ENCODE results near the gene METAP2. TPM values are rescaled to one million over a fixed set of nuclear protein-coding genes. Genes with fewer than 3 reads are reported as not detected.

Gene METAP2
- total RNA-seq, 1 experiment from 2014 or later: 127 TPM

- intact Hi-C loops (cut with micrococcal nuclease): no loop called here
- Histone ChIP-seq H3K27me3 (ENCODE audit: insufficient read depth, low read length) (no peaks in the 10 kb centered on the region), H3K4me1 (ENCODE audit: control insufficient read depth in 1 of 2, insufficient read depth in 2 of 2, low read length in 2 of 2) (no peaks in the 10 kb centered on the region), H3K36me3 (ENCODE audit: control insufficient read depth in 1 of 2, insufficient read depth in 2 of 2, low read length in 2 of 2) (no peaks in the 10 kb centered on the region), H3K9me3 (ENCODE audit: control insufficient read depth in 1 of 2, insufficient read depth in 1 of 2, low read depth in 1 of 2, low read length in 2 of 2) (no peaks in the 10 kb centered on the region), H4K20me1 (ENCODE audit: insufficient read depth) (no peaks in the 10 kb centered on the region), H3K4me3 (replicated peaks in 1 of 2; ENCODE audit: low read depth in 1 of 2, low read length in 2 of 2) (no peak overlapping the region), H3K9me2 (ENCODE audit: insufficient read depth) (no peaks in the 10 kb centered on the region), H3K9ac (ENCODE audit: low read length) (no peak overlapping the region), H3K27ac (ENCODE audit: low read depth, low read length) (no peak overlapping the region), H3K4me2 (ENCODE audit: low read length) (no peak overlapping the region), H2AFZ (ENCODE audit: low read depth, low read length, poor library complexity, severe bottlenecking) (no peak overlapping the region), H3K79me2 (ENCODE audit: insufficient read depth, low read length) (no peaks in the 10 kb centered on the region)
- BruUV-seq (replicated peaks): no TSS peak
- DNase-seq (ENCODE audit: low read depth, low spot score): no peak
- no peak for TF ChIP-seq TCF7L2 (IDR thresholded peaks at IDR 0.05; ENCODE audit: borderline replicate concordance, extremely low read depth, insufficient read depth, insufficient read length)
- no peak for TF ChIP-seq ZNF274 (IDR thresholded peaks at IDR 0.05; ENCODE audit: low read depth, low read length)
- no peak for TF ChIP-seq MAX (IDR thresholded peaks at IDR 0.05)
- TF ChIP-seq JUND (IDR thresholded peaks at IDR 0.05): no peak
- TF ChIP-seq EZH2 (IDR thresholded peaks at IDR 0.05): no peak
- TF ChIP-seq, protein P1, sequence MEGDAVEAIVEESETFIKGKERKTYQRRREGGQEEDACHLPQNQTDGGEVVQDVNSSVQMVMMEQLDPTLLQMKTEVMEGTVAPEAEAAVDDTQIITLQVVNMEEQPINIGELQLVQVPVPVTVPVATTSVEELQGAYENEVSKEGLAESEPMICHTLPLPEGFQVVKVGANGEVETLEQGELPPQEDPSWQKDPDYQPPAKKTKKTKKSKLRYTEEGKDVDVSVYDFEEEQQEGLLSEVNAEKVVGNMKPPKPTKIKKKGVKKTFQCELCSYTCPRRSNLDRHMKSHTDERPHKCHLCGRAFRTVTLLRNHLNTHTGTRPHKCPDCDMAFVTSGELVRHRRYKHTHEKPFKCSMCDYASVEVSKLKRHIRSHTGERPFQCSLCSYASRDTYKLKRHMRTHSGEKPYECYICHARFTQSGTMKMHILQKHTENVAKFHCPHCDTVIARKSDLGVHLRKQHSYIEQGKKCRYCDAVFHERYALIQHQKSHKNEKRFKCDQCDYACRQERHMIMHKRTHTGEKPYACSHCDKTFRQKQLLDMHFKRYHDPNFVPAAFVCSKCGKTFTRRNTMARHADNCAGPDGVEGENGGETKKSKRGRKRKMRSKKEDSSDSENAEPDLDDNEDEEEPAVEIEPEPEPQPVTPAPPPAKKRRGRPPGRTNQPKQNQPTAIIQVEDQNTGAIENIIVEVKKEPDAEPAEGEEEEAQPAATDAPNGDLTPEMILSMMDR (IDR thresholded peaks at IDR 0.05 in 2 of 3, conservative IDR thresholded peaks at IDR 0.05 in 1 of 3; ENCODE audit: borderline replicate concordance in 1 of 3, insufficient read depth in 1 of 3, low read depth in 2 of 3, low read length in 2 of 3): no peak
- TF ChIP-seq CEBPB (IDR thresholded peaks at IDR 0.05; ENCODE audit: low read depth): no peak
- no peak for TF ChIP-seq POLR2AphosphoS5 (IDR thresholded peaks at IDR 0.05; ENCODE audit: low read depth, low read length)
- no peak for TF ChIP-seq SRF (IDR thresholded peaks at IDR 0.05; ENCODE audit: low read depth)
- TF ChIP-seq, protein P2, sequence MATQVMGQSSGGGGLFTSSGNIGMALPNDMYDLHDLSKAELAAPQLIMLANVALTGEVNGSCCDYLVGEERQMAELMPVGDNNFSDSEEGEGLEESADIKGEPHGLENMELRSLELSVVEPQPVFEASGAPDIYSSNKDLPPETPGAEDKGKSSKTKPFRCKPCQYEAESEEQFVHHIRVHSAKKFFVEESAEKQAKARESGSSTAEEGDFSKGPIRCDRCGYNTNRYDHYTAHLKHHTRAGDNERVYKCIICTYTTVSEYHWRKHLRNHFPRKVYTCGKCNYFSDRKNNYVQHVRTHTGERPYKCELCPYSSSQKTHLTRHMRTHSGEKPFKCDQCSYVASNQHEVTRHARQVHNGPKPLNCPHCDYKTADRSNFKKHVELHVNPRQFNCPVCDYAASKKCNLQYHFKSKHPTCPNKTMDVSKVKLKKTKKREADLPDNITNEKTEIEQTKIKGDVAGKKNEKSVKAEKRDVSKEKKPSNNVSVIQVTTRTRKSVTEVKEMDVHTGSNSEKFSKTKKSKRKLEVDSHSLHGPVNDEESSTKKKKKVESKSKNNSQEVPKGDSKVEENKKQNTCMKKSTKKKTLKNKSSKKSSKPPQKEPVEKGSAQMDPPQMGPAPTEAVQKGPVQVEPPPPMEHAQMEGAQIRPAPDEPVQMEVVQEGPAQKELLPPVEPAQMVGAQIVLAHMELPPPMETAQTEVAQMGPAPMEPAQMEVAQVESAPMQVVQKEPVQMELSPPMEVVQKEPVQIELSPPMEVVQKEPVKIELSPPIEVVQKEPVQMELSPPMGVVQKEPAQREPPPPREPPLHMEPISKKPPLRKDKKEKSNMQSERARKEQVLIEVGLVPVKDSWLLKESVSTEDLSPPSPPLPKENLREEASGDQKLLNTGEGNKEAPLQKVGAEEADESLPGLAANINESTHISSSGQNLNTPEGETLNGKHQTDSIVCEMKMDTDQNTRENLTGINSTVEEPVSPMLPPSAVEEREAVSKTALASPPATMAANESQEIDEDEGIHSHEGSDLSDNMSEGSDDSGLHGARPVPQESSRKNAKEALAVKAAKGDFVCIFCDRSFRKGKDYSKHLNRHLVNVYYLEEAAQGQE (IDR thresholded peaks at IDR 0.05; ENCODE audit: low read depth): no peak
- TF ChIP-seq ATF3 (IDR thresholded peaks at IDR 0.05): no peak
- TF ChIP-seq ELF1 (IDR thresholded peaks at IDR 0.05; ENCODE audit: borderline replicate concordance, low read depth): no peak
- no peak for TF ChIP-seq FOSL1 (IDR thresholded peaks at IDR 0.05; ENCODE audit: low read depth)
- no peak for TF ChIP-seq SP1 (IDR thresholded peaks at IDR 0.05; ENCODE audit: low read depth)
- no peak for TF ChIP-seq CBX3 (IDR thresholded peaks at IDR 0.05; ENCODE audit: low read depth)
- no peak for TF ChIP-seq ZBTB33 (IDR thresholded peaks at IDR 0.05; ENCODE audit: extremely low read depth, insufficient replicate concordance, low read length)
- no peak for TF ChIP-seq YY1 (IDR thresholded peaks at IDR 0.05; ENCODE audit: extremely low read depth, insufficient replicate concordance, low read depth, low read length)
- TF ChIP-seq EGR1 (IDR thresholded peaks at IDR 0.05; ENCODE audit: low read depth): no peak
- ChIA-PET POLR2A (no interaction called here), CTCF (no interaction called here), RAD21 (ENCODE audit: low non-redundant PET in 1 of 2, low total read pairs in 2 of 2, uncharacterized antibody in 2 of 2, unreplicated experiment in 2 of 2) (no interaction called here)
- no peak for ATAC-seq
These were observed 42.8 kb upstream of the METAP2 start for GRCh38 chr12:95431120-95431519.

All from HCT116 (cell line).